K562 (cell line): ENCODE measurements around the gene SELENOF.

Source experiments
- CHD4 ChIP-seq: fragments of 200-600 bp; sonication (generic); IDR thresholded peaks from 3 replicates; pipeline ENCODE4 v1.6.1; 2012; ENCODE audit warnings: low read depth, mild to moderate bottlenecking, mixed read lengths, low read length, inconsistent platforms; ENCODE audit not compliant: insufficient read depth, insufficient replicate concordance, poor library complexity, severe bottlenecking
- CREB1 ChIP-seq, 2 experiments: sonication (generic) in 1 of 2; formaldehyde crosslinking in 1 of 2; IDR thresholded peaks; 2 replicates each; pipeline versions ENCODE4 v1.6.1 to v1.8.0; 2012 to 2022; ENCODE audit warnings: inconsistent platforms in 1 of 2, mild to moderate bottlenecking in 1 of 2, missing genetic modification reagents in 1 of 2, moderate library complexity in 1 of 2
- EP300 ChIP-seq: IDR thresholded peaks from 2 replicates; pipeline ENCODE4 v1.6.1; 2012; ENCODE audit warnings: low read length, improper control_type of control experiment
- FOXP1 ChIP-seq: sonication (generic); formaldehyde crosslinking; IDR thresholded peaks from 2 replicates; pipeline ENCODE4 v1.8.0; 2022; ENCODE audit warnings: mild to moderate bottlenecking, missing genetic modification reagents
- POLR2A ChIP-seq: fragments of 450-650 bp; conservative IDR thresholded peaks from 2 replicates; pipeline ENCODE4 v1.6.1; 2016
- SMARCC2 ChIP-seq: fragments of 450-650 bp; IDR thresholded peaks from 2 replicates; pipeline ENCODE4 v1.6.1; 2017; ENCODE audit warnings: antibody characterized with exemption, moderate library complexity, mild to moderate bottlenecking, low read depth
- YBX1 ChIP-seq: fragments of 450-650 bp; IDR thresholded peaks from 2 replicates; pipeline ENCODE4 v1.7.1; 2016; ENCODE audit warnings: mild to moderate bottlenecking
- ZBTB17 ChIP-seq: fragments of 450-650 bp; formaldehyde crosslinking; IDR thresholded peaks from 2 replicates; pipeline ENCODE4 v1.4.0; 2020; ENCODE audit warnings: mild to moderate bottlenecking
- ZNF146 ChIP-seq: IDR thresholded peaks from one replicate; pipeline ENCODE4 v1.6.1; 2018; ENCODE audit warnings: missing compliant biosample characterization; ENCODE audit not compliant: unreplicated experiment
- TF ChIP-seq, protein P1 (sequence below): fragments of 250-450 bp; sonication (Bioruptor Pico); IDR thresholded peaks from 2 replicates; pipeline ENCODE4 v1.5.0; 2021
- TF ChIP-seq, protein P2 (sequence below), 3 experiments: IDR thresholded peaks in 2 of 3; conservative IDR thresholded peaks in 1 of 3; 2 replicates each; pipeline ENCODE4 v1.5.1; 2011 to 2012; ENCODE audit warnings: low read length in 3 of 3, mild to moderate bottlenecking in 3 of 3, control low read depth in 2 of 3, improper control_type of control experiment in 1 of 3, inconsistent platforms in 1 of 3, low read depth in 1 of 3, mixed read lengths in 1 of 3, moderate library complexity in 1 of 3; ENCODE audit not compliant: insufficient read depth in 2 of 3

DNA sequence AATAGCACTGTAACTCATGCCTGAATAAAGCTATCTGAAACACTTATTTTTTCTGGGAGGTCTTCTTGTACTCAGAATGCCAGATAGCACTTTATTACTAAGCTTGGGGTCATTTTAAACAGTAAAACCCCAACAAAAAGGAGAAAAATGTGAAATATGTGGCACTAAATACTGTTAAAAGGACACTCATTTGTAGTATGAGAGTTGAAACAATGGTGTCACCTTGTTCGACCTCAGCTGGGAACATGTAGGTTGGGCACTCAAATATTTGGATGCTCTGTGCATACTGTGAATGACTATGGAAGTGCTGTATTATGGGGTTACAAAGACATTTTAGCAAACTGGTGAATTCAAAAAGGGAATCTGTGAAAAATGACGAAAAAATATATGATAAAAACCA lies 53.9 kb downstream of the SELENOF start:
- TF ChIP-seq CHD4 = no peak
- no peak for TF ChIP-seq POLR2A
- TF ChIP-seq ZBTB17 = no peak
- TF ChIP-seq, protein P1, sequence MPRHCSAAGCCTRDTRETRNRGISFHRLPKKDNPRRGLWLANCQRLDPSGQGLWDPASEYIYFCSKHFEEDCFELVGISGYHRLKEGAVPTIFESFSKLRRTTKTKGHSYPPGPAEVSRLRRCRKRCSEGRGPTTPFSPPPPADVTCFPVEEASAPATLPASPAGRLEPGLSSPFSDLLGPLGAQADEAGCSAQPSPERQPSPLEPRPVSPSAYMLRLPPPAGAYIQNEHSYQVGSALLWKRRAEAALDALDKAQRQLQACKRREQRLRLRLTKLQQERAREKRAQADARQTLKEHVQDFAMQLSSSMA (CRISPR knock-in tag) = no peak
- TF ChIP-seq EP300 = no peak
- no peak for TF ChIP-seq CREB1 (IDR thresholded peaks at IDR 0.05)
- no peak for TF ChIP-seq CREB1 (CRISPR knock-in tag; IDR thresholded peaks at IDR 0.05)
- no peak for TF ChIP-seq ZNF146 (CRISPR knock-in tag)
- no peak for TF ChIP-seq FOXP1
- TF ChIP-seq, protein P2, sequence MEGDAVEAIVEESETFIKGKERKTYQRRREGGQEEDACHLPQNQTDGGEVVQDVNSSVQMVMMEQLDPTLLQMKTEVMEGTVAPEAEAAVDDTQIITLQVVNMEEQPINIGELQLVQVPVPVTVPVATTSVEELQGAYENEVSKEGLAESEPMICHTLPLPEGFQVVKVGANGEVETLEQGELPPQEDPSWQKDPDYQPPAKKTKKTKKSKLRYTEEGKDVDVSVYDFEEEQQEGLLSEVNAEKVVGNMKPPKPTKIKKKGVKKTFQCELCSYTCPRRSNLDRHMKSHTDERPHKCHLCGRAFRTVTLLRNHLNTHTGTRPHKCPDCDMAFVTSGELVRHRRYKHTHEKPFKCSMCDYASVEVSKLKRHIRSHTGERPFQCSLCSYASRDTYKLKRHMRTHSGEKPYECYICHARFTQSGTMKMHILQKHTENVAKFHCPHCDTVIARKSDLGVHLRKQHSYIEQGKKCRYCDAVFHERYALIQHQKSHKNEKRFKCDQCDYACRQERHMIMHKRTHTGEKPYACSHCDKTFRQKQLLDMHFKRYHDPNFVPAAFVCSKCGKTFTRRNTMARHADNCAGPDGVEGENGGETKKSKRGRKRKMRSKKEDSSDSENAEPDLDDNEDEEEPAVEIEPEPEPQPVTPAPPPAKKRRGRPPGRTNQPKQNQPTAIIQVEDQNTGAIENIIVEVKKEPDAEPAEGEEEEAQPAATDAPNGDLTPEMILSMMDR (IDR thresholded peaks at IDR 0.05 in 2 of 3, conservative IDR thresholded peaks at IDR 0.05 in 1 of 3; ENCODE audit: insufficient read depth in 2 of 3, low read depth in 1 of 3, low read length in 3 of 3) = no peak
- TF ChIP-seq SMARCC2 = no peak
- TF ChIP-seq YBX1 = no peak
